H1 (cell line): ENCODE data around the gene HSPA1L.

Experiments used
- EP300 ChIP-seq, 2 experiments: IDR thresholded peaks; 1 replicate in 1 of 2; 2 replicates in 1 of 2; pipeline ENCODE4 v1.6.1; 2011 to 2012; ENCODE audit warnings: low read depth in 2 of 2, low read length in 2 of 2, mild to moderate bottlenecking in 2 of 2, borderline replicate concordance in 1 of 2, inconsistent platforms in 1 of 2, moderate library complexity in 1 of 2
- GABPA ChIP-seq: IDR thresholded peaks from 2 replicates; pipeline ENCODE4 v1.6.1; 2011; ENCODE audit warnings: mild to moderate bottlenecking, low read length, moderate library complexity, borderline replicate concordance; ENCODE audit not compliant: insufficient read depth
- GTF2F1 ChIP-seq: IDR thresholded peaks from 2 replicates; pipeline ENCODE4 v1.6.1; 2012; ENCODE audit warnings: low read depth, low read length, improper control_type of control experiment, borderline replicate concordance
- NRF1 ChIP-seq: IDR thresholded peaks from 2 replicates; pipeline ENCODE4 v1.6.1; 2011; ENCODE audit warnings: mild to moderate bottlenecking, low read depth, low read length, improper control_type of control experiment
- POLR2A ChIP-seq, 2 experiments: IDR thresholded peaks; 1 replicate in 1 of 2; 2 replicates in 1 of 2; pipeline ENCODE4 v1.6.1; 2011; ENCODE audit warnings: low read depth in 2 of 2, low read length in 2 of 2, mild to moderate bottlenecking in 2 of 2; ENCODE audit errors: control extremely low read depth in 1 of 2
- SUZ12 ChIP-seq: fragments of 200-600 bp; sonication (generic); IDR thresholded peaks from 2 replicates; pipeline ENCODE4 v1.6.1; 2012; ENCODE audit warnings: mild to moderate bottlenecking, inconsistent platforms, low read length, moderate library complexity, mixed read lengths
- ZNF274 ChIP-seq: IDR thresholded peaks from 2 replicates; pipeline ENCODE4 v1.7.0; 2012; ENCODE audit warnings: low read length, borderline replicate concordance; ENCODE audit errors: extremely low read depth
- TF ChIP-seq, protein P1 (sequence below), 3 experiments: IDR thresholded peaks; 1 replicate in 2 of 3; 2 replicates in 1 of 3; pipeline versions ENCODE4 v1.5.1 to v1.6.1; 2011; ENCODE audit warnings: low read length in 3 of 3, mild to moderate bottlenecking in 3 of 3, inconsistent platforms in 2 of 3, low read depth in 1 of 3, moderate library complexity in 1 of 3; ENCODE audit not compliant: insufficient read depth in 1 of 3; ENCODE audit errors: control extremely low read depth in 1 of 3

- TF ChIP-seq GTF2F1 (no peak), NRF1 (no peak), EP300 (IDR thresholded peaks at IDR 0.05; ENCODE audit: borderline replicate concordance in 1 of 2, low read depth in 2 of 2, low read length in 2 of 2) (no peak), POLR2A (IDR thresholded peaks at IDR 0.05; ENCODE audit: control extremely low read depth in 1 of 2, low read depth in 2 of 2, low read length in 2 of 2) (no peak), GABPA (no peak), SUZ12 (no peak), ZNF274 (no peak)
- TF ChIP-seq, protein P1, sequence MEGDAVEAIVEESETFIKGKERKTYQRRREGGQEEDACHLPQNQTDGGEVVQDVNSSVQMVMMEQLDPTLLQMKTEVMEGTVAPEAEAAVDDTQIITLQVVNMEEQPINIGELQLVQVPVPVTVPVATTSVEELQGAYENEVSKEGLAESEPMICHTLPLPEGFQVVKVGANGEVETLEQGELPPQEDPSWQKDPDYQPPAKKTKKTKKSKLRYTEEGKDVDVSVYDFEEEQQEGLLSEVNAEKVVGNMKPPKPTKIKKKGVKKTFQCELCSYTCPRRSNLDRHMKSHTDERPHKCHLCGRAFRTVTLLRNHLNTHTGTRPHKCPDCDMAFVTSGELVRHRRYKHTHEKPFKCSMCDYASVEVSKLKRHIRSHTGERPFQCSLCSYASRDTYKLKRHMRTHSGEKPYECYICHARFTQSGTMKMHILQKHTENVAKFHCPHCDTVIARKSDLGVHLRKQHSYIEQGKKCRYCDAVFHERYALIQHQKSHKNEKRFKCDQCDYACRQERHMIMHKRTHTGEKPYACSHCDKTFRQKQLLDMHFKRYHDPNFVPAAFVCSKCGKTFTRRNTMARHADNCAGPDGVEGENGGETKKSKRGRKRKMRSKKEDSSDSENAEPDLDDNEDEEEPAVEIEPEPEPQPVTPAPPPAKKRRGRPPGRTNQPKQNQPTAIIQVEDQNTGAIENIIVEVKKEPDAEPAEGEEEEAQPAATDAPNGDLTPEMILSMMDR (IDR thresholded peaks at IDR 0.05; ENCODE audit: control extremely low read depth in 1 of 3, insufficient read depth in 1 of 3, low read depth in 1 of 3, low read length in 3 of 3): no peak
Observed at GRCh38 chr6:31761343-31761742, 53.7 kb downstream of the HSPA1L start.
